Stimulated activated CD8-positive, alpha-beta memory T cell treated with anti-CD3 and anti-CD28 coated beads, Interleukin-2, amount 100 ng/mL, for 1 hour (primary cell): ENCODE measurements around the gene CCL8.

Source experiments
- DNase-seq, 2 donors: peaks; one replicate each; pipeline ENCODE4 v3.0.0-alpha.2; 2020; ENCODE audit warnings: low read depth in 2 of 2

The CCL8 gene

GRCh38 chr17:34367486-34368195, 48.4 kb downstream of the CCL8 start:
- no peak for DNase-seq

- no peak for DNase-seq
Measured at GRCh38 chr17:34368196-34368945, 49.1 kb downstream of the CCL8 start.

GRCh38 chr17:34368946-34369500, 49.8 kb downstream of the CCL8 start:
- DNase-seq = no peak

- DNase-seq = no peak
Measured at GRCh38 chr17:34369571-34369970, 50.3 kb downstream of the CCL8 start.

- DNase-seq = no peak
Measured at GRCh38 chr17:34370376-34370996, 51.3 kb downstream of the CCL8 start.

- DNase-seq = no peak
Measured at GRCh38 chr17:34370997-34371395, 51.8 kb downstream of the CCL8 start.
